Upper lobe of left lung (tissue), 4 donors: ENCODE measurements around the gene MLF2.

Source experiments
- POLR2A ChIP-seq, 4 donors: fragments of 450-650 bp; IDR thresholded peaks; one replicate each; pipeline ENCODE4 v1.5.1; 2016 to 2017; ENCODE audit warnings: antibody characterized with exemption in 4 of 4, mild to moderate bottlenecking in 2 of 4
- TF ChIP-seq, protein P1 (sequence below), 6 experiments: fragments of 450-650 bp in 4 of 6; fragments of 200-600 bp in 2 of 6; sonication (generic) in 2 of 6; IDR thresholded peaks; one replicate each; pipeline ENCODE4 v1.5.1; 2016 to 2019; ENCODE audit warnings: antibody characterized with exemption in 6 of 6

DNA sequence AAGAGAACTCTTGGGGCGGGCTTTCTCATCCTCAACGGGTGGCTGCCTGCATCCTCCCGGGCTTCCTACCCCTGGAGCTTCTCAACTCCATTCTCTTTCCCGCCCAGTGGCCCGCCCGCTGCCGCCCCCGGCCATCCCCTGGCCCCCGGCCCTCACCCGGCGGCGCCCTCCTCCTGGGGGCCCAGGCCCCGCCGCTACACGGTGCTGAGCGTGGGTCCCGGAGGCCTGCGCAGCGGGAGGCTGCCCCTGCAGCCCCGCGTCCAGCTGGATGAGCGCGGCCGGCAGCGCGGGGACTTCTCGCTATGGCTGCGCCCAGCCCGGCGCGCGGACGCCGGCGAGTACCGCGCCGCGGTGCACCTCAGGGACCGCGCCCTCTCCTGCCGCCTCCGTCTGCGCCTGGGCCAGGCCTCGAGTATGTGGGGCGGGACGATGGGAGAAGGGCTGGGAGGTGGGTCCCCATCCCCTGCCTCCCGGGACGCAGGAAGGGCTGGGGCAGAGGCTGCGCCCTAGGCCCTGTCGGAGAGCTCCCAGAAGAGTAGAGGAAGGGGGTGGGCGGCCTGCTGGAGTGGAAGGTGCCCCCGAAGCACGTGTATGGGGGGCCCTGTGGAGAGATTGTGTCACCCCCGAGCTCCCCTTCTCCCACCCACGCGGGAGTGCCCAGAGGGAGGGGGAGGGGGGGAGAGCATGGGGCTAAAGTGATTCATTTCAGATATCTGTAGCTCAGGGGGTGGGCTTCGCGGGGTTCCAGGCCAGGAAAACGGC, 20.8 kb upstream of the MLF2 start:
- TF ChIP-seq, protein P1, sequence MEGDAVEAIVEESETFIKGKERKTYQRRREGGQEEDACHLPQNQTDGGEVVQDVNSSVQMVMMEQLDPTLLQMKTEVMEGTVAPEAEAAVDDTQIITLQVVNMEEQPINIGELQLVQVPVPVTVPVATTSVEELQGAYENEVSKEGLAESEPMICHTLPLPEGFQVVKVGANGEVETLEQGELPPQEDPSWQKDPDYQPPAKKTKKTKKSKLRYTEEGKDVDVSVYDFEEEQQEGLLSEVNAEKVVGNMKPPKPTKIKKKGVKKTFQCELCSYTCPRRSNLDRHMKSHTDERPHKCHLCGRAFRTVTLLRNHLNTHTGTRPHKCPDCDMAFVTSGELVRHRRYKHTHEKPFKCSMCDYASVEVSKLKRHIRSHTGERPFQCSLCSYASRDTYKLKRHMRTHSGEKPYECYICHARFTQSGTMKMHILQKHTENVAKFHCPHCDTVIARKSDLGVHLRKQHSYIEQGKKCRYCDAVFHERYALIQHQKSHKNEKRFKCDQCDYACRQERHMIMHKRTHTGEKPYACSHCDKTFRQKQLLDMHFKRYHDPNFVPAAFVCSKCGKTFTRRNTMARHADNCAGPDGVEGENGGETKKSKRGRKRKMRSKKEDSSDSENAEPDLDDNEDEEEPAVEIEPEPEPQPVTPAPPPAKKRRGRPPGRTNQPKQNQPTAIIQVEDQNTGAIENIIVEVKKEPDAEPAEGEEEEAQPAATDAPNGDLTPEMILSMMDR (IDR thresholded peaks at IDR 0.05): no peak
- TF ChIP-seq POLR2A (IDR thresholded peaks at IDR 0.05): no peak
